Adipocyte (in vitro differentiated cells): Measurements from ENCODE around the gene GHRH.

Source experiments
- DNase-seq: peaks from one replicate; pipeline ENCODE4 v3.0.0-alpha.2; 2015; ENCODE audit warnings: low read depth
- H3K27me3 ChIP-seq: replicated peaks from 2 replicates; pipeline ENCODE4 v1.7.0; 2013; ENCODE audit warnings: mild to moderate bottlenecking, low read length, moderate library complexity; ENCODE audit not compliant: control insufficient read depth, insufficient read depth
- H3K36me3 ChIP-seq: 2 replicates; pipeline ENCODE4 v1.7.0; 2013; ENCODE audit warnings: low read length, mild to moderate bottlenecking, moderate library complexity; ENCODE audit not compliant: control insufficient read depth, insufficient read depth, severe bottlenecking
- H3K4me1 ChIP-seq: 2 replicates; pipeline ENCODE4 v1.7.0; 2013; ENCODE audit warnings: mild to moderate bottlenecking, low read length, moderate library complexity; ENCODE audit not compliant: control insufficient read depth, insufficient read depth
- H3K4me3 ChIP-seq: 2 replicates; pipeline ENCODE4 v1.7.0; 2013; ENCODE audit warnings: mild to moderate bottlenecking, low read length, moderate library complexity
- H3K9ac ChIP-seq: 2 replicates; pipeline ENCODE4 v1.7.0; 2013; ENCODE audit warnings: mild to moderate bottlenecking, low read length, moderate library complexity
- H3K9me3 ChIP-seq: 2 replicates; pipeline ENCODE4 v1.7.0; 2013; ENCODE audit warnings: mild to moderate bottlenecking, low read length, moderate library complexity; ENCODE audit not compliant: control insufficient read depth

Gene GHRH

GRCh38 chr20:37274851-37275524 lies 13.4 kb upstream of the GHRH start:
- H3K9me3 ChIP-seq = no peaks in the 10 kb centered on the region
- H3K9ac ChIP-seq = no peak overlapping the region
- H3K36me3 ChIP-seq = no peaks in the 10 kb centered on the region
- no peak overlapping the region for H3K4me3 ChIP-seq
- H3K4me1 ChIP-seq = peaks cover 6% of the 10 kb centered on the region
- no peak for DNase-seq
- peaks cover 2% of the 10 kb centered on the region for H3K27me3 ChIP-seq

GRCh38 chr20:37273988-37274387 lies 12.4 kb upstream of the GHRH start:
- H3K4me1 ChIP-seq = peaks cover 6% of the 10 kb centered on the region
- H3K4me3 ChIP-seq = no peak overlapping the region
- no peak overlapping the region for H3K9ac ChIP-seq
- H3K36me3 ChIP-seq = no peaks in the 10 kb centered on the region
- no peak for DNase-seq
- H3K27me3 ChIP-seq = no peaks in the 10 kb centered on the region
- H3K9me3 ChIP-seq = no peaks in the 10 kb centered on the region

- DNase-seq = no peak
- Histone ChIP-seq H3K9ac (no peak overlapping the region), H3K4me3 (no peak overlapping the region), H3K9me3 (no peaks in the 10 kb centered on the region), H3K4me1 (no peaks in the 10 kb centered on the region), H3K36me3 (no peaks in the 10 kb centered on the region), H3K27me3 (peaks cover 8% of the 10 kb centered on the region)
Observed at GRCh38 chr20:37271421-37271768, 9.8 kb upstream of the GHRH start.

GRCh38 chr20:37270576-37271420 lies 9.2 kb upstream of the GHRH start:
- no peak for DNase-seq

GRCh38 chr20:37267667-37268313 lies 6.2 kb upstream of the GHRH start:
- Histone ChIP-seq H3K9ac (no peak overlapping the region), H3K4me3 (no peak overlapping the region), H3K27me3 (peaks cover 18% of the 10 kb centered on the region), H3K4me1 (no peaks in the 10 kb centered on the region), H3K36me3 (no peaks in the 10 kb centered on the region), H3K9me3 (no peaks in the 10 kb centered on the region)
- no peak for DNase-seq

More at GRCh38 chr20:37270576-37271420, 9.2 kb upstream of the GHRH start:
- Histone ChIP-seq H3K4me3 (no peak overlapping the region), H3K36me3 (no peaks in the 10 kb centered on the region), H3K4me1 (no peaks in the 10 kb centered on the region), H3K27me3 (peaks cover 10% of the 10 kb centered on the region), H3K9ac (no peak overlapping the region), H3K9me3 (no peaks in the 10 kb centered on the region)

- no peaks in the 10 kb centered on the region for H3K4me1 ChIP-seq
- peaks cover 25% of the 10 kb centered on the region for H3K27me3 ChIP-seq
- no peaks in the 10 kb centered on the region for H3K9me3 ChIP-seq
- no peak for DNase-seq
- H3K36me3 ChIP-seq = no peaks in the 10 kb centered on the region
- no peak overlapping the region for H3K4me3 ChIP-seq
- H3K9ac ChIP-seq = no peak overlapping the region
Observed at GRCh38 chr20:37266940-37267666, 5.5 kb upstream of the GHRH start.

- DNase-seq = no peak
- Histone ChIP-seq H3K27me3 (peaks cover 44% of the 10 kb centered on the region), H3K4me1 (no peaks in the 10 kb centered on the region), H3K36me3 (no peaks in the 10 kb centered on the region), H3K9ac (no peak overlapping the region), H3K4me3 (no peak overlapping the region), H3K9me3 (no peaks in the 10 kb centered on the region)
Observed at GRCh38 chr20:37265152-37265551, 3.5 kb upstream of the GHRH start.

GRCh38 chr20:37263686-37264085 lies 2.1 kb upstream of the GHRH start:
- Histone ChIP-seq H3K36me3 (no peaks in the 10 kb centered on the region), H3K27me3 (peaks cover 55% of the 10 kb centered on the region), H3K4me1 (no peaks in the 10 kb centered on the region), H3K9me3 (no peaks in the 10 kb centered on the region), H3K4me3 (no peak overlapping the region), H3K9ac (no peak overlapping the region)
- no peak for DNase-seq

GRCh38 chr20:37262505-37262904 lies 891 bp upstream of the GHRH start:
- Histone ChIP-seq H3K9me3 (no peaks in the 10 kb centered on the region), H3K36me3 (no peaks in the 10 kb centered on the region), H3K27me3 (peaks cover 65% of the 10 kb centered on the region), H3K4me1 (no peaks in the 10 kb centered on the region), H3K4me3 (no peak overlapping the region), H3K9ac (no peak overlapping the region)
- DNase-seq = no peak

- H3K9me3 ChIP-seq = no peaks in the 10 kb centered on the region
- no peaks in the 10 kb centered on the region for H3K4me1 ChIP-seq
- no peak overlapping the region for H3K9ac ChIP-seq
- H3K4me3 ChIP-seq = no peak overlapping the region
- H3K27me3 ChIP-seq = peaks cover 70% of the 10 kb centered on the region
- no peaks in the 10 kb centered on the region for H3K36me3 ChIP-seq
- no peak for DNase-seq
Observed at GRCh38 chr20:37260923-37261322, 691 bp downstream of the GHRH start.

GRCh38 chr20:37259865-37260264 lies 1.7 kb downstream of the GHRH start:
- H3K9me3 ChIP-seq = peaks cover 2% of the 10 kb centered on the region
- H3K9ac ChIP-seq = no peak overlapping the region
- DNase-seq = no peak

More at GRCh38 chr20:37259865-37260264, 1.7 kb downstream of the GHRH start:
- H3K4me1 ChIP-seq = no peaks in the 10 kb centered on the region
- H3K4me3 ChIP-seq = no peak overlapping the region
- no peaks in the 10 kb centered on the region for H3K36me3 ChIP-seq
- H3K27me3 ChIP-seq = peaks cover 74% of the 10 kb centered on the region
